HG03432 (cell line): ENCODE results near the gene SETBP1.
A peak's percentile ranks its signal among the peaks of the same experiment; 100 is the strongest.

Experiments used
- ATAC-seq: cut with Tn5 transposase; IDR thresholded peaks from one replicate; pipeline ENCODE4 v1.9.1; 2021; ENCODE audit warnings: mild to moderate bottlenecking, moderate library complexity; ENCODE audit not compliant: unreplicated experiment

Gene SETBP1

GRCh38 chr18:45086777-45087176, 406.1 kb downstream of the SETBP1 start:
- no peak for ATAC-seq

GRCh38 chr18:45090526-45091140, 409.9 kb downstream of the SETBP1 start:
- no peak for ATAC-seq

- ATAC-seq = no peak
These were observed 419.8 kb downstream of the SETBP1 start for GRCh38 chr18:45100321-45101105.

- no peak for ATAC-seq
These were observed 421.4 kb downstream of the SETBP1 start for GRCh38 chr18:45102126-45102525.

GRCh38 chr18:45102863-45103262, 422.2 kb downstream of the SETBP1 start:
- ATAC-seq = no peak

- ATAC-seq = peak; percentile 56
These were observed 422.8 kb downstream of the SETBP1 start for GRCh38 chr18:45103319-45104048.

GRCh38 chr18:45104049-45104395, 423.3 kb downstream of the SETBP1 start:
- peak; percentile 22 for ATAC-seq

GRCh38 chr18:45106331-45106774, 425.7 kb downstream of the SETBP1 start:
- ATAC-seq = peak; percentile 89

GRCh38 chr18:45107425-45107824, 426.7 kb downstream of the SETBP1 start:
- no peak for ATAC-seq

- ATAC-seq = no peak
These were observed 428.1 kb downstream of the SETBP1 start for GRCh38 chr18:45108754-45109153.

GRCh38 chr18:45109271-45109670, 428.6 kb downstream of the SETBP1 start:
- no peak for ATAC-seq

GRCh38 chr18:45109706-45110105, 429.0 kb downstream of the SETBP1 start:
- no peak for ATAC-seq

GRCh38 chr18:45110577-45111501, 430.2 kb downstream of the SETBP1 start:
- ATAC-seq = no peak

GRCh38 chr18:45111502-45111848, 430.8 kb downstream of the SETBP1 start:
- no peak for ATAC-seq

- no peak for ATAC-seq
These were observed 432.0 kb downstream of the SETBP1 start for GRCh38 chr18:45112682-45113081.

- ATAC-seq = no peak
These were observed 435.4 kb downstream of the SETBP1 start for GRCh38 chr18:45116116-45116515.
